22Rv1 (cell line): ENCODE data around the gene SUPT4H1.

Experiments
- H3K27ac ChIP-seq: fragments of 450-650 bp; 2 replicates; pipeline ENCODE4 v1.5.1; 2017
- CTCF ChIP-seq: fragments of 450-650 bp; IDR thresholded peaks from 2 replicates; pipeline ENCODE4 v1.5.1; 2017; ENCODE audit warnings: mild to moderate bottlenecking
- ZFX ChIP-seq: fragments of 450-650 bp; IDR thresholded peaks from 2 replicates; pipeline ENCODE4 v1.6.1; 2017; ENCODE audit warnings: antibody characterized with exemption, borderline replicate concordance

The SUPT4H1 gene

GRCh38 chr17:58354541-58355216, 2.7 kb upstream of the SUPT4H1 start:
- peak overlapping the region; percentile 98 for H3K27ac ChIP-seq
- TF ChIP-seq ZFX = no peak
- TF ChIP-seq CTCF = no peak

- peak overlapping the region; percentile 98 for H3K27ac ChIP-seq
- TF ChIP-seq CTCF = no peak
- TF ChIP-seq ZFX = no peak
Measured at GRCh38 chr17:58353389-58353825, 1.4 kb upstream of the SUPT4H1 start.

GRCh38 chr17:58352596-58353388, 791 bp upstream of the SUPT4H1 start:
- H3K27ac ChIP-seq = peak overlapping the region; percentile 98
- TF ChIP-seq ZFX = no peak
- TF ChIP-seq CTCF = no peak

GRCh38 chr17:58351182-58351581, 819 bp downstream of the SUPT4H1 start:
- TF ChIP-seq ZFX = no peak
- peak overlapping the region; percentile 98; the same call in 1 of the 2 replicates for H3K27ac ChIP-seq

- no peak for TF ChIP-seq CTCF
- no peak for TF ChIP-seq ZFX
- no peak overlapping the region for H3K27ac ChIP-seq
Measured at GRCh38 chr17:58348038-58348437, 4.0 kb downstream of the SUPT4H1 start.

- TF ChIP-seq CTCF = no peak
- TF ChIP-seq ZFX = no peak
- no peak overlapping the region for H3K27ac ChIP-seq
Measured at GRCh38 chr17:58345500-58345899, 6.5 kb downstream of the SUPT4H1 start.

- TF ChIP-seq ZFX (no peak), CTCF (no peak)
- H3K27ac ChIP-seq = no peak overlapping the region
Measured at GRCh38 chr17:58344791-58345157, 7.2 kb downstream of the SUPT4H1 start.
